GM18951 (cell line): ENCODE results near the gene BACE1-AS.
A peak's percentile ranks its signal among the peaks of the same experiment; 100 is the strongest.
"Not testable (repeated sequence)": the region's sequence is repeated elsewhere in the genome, so short reads cannot be mapped to it uniquely, and the experiment has no call there.

ENCODE experiments used
- POLR2A ChIP-seq: IDR thresholded peaks from 4 replicates; pipeline ENCODE4 v1.6.1; 2011; ENCODE audit warnings: mild to moderate bottlenecking; ENCODE audit not compliant: insufficient read length, insufficient read depth; ENCODE audit errors: extremely low read depth
- in situ Hi-C: fragments of 300-500 bp; cut with MboI; formaldehyde crosslinking; loops from one replicate; pipeline ENCODE4 v1.12.0; 2022; ENCODE audit warnings: low sequenced_read_pairs, mixed read lengths, inconsistent platforms; ENCODE audit not compliant: unreplicated experiment

BACE1-AS gene

DNA sequence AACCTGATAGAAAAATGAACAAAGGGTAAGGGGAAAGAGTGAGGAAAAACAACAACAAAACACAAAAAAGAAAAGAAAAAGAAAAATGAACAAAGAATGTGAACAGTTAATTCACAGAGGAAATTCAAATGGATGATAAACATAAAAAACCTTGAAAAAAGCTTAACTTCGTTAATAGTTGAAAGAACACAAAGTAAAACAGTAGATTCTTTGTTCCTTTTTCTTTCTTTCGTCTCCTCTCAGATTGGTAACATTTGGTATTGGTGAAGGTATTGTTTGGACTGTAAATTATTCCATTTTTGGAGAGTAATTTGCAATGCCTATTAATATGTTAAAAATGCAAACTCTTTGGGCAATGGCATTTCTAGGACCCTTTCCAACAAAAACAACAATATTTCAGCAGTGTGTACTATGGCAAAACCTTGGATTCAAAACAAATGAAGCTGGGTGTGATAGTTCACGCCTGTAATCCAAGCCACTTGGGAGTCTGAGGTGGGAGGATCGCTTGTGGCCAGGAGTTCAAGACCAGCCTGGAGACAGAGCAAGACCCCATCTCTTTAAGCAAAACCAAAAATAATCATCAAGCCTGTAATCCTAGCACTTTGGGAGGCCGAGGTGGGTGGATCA is 28.2 kb downstream of the BACE1-AS start:
- no peak for TF ChIP-seq POLR2A
- in situ Hi-C loops, result no loop called here

DNA sequence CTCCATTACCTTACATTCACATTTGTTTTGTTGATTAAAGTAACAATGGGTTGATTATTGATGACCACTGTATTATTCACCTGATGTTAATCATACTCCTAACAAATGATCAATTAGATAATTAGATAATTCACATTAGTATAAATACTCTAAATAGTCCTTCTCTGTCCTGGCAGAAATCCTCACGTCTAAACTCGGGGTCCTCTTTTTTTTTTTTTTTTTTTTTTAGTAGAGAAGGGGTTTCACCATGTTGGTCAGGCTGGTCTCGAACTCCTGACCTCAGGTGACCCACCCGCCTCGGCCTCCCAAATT is 36.1 kb downstream of the BACE1-AS start:
- in situ Hi-C loops, result not testable (repeated sequence)

DNA sequence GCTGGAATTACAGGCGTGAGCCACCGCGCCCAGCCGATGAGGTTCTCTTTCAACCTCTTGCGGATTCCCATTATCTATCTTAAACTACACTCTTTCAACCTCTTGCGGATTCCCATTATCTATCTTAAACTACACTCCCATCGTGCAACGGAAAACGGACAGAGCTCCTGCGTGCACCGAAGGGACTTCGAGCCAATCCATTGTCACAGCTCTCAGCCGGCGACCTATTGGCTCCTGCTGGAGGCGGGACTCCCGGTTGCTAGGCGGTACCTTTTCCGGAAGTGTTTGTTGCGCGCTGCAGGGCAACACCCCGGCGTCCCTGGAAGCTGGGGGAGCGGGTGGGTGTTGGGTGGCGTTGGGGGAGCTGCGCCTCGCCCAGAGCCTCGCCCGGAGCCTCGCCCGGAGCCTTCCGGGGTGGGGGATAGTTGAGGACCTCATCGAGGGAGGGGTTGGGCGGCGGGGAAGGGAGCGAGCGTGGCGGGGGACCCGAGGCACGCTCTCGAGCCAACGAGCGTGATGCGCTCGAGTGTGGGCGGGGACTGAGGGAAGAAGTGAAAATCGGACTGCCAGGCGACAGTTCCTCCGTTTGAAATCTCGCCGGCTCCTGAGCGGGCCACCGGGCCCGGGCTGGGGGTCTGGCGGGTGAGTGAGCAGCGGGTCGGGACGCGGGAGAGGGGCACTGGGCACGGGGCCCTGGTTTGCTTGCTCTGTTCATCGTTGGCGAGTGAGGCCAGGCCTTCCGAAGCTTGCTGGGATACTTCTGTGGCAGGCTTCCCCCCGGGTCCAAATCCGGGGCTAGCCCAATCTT is 36.6 kb downstream of the BACE1-AS start, which contains the start of gene CEP164:
TSS of gene CEP164 (plus strand) at position 288 of the 808 bp plus-strand sequence. CDS start 10,733 bp downstream, outside the sequence.
- peak; percentile 88 for TF ChIP-seq POLR2A
- in situ Hi-C loops, result no loop called here

DNA sequence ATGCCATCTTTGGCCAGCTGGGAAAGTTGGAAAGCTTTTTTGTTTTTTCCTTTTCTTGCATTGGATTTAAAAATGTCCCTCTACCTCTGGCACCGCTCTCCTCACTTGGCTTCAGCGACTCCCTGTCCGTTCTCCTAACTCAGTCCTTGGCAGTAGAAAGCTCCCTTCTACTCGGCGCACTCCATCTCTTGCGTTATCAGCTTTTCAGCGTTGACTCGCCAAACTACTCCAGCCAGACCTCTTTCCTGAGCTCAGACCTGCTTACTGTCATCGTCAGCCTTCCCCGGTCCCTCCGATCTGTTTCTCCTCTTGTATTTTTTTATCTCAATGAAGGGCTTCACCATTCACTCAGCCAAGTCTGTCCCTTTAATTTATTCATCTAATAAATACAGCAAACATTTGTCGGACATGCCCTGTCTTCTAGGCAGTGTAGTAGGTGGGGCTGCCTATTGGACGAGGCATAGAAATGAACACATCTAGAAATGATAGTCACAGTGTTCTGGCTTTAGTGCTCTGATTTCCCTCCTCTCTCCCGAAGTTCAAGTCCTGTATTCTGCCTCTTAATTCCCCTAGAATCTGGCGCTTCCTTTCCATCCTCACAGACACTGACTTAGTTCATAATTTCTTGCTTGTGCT is 37.3 kb downstream of the BACE1-AS start:
- TF ChIP-seq POLR2A, result no peak
- in situ Hi-C loops, result no loop called here

DNA sequence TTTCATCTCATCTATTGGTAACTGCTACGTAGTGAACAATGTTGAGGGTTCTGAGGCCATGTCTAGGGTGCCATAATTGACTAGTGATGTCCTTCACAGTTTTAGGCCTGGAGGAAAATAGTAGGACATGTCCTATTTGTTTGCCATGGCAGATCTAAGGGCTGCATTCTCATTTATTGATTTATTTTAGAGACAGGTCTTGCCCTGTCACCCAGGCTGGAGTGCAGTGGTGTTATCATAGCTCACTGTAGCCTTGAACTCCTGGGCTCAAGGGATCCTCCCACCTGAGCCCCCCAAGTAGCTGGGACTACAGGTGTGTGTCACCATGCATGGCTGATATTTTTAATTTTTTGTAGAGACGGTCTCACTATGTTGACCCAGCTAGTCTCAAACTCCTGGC is 41.7 kb downstream of the BACE1-AS start:
- no peak for TF ChIP-seq POLR2A
- in situ Hi-C loops, result no loop called here

DNA sequence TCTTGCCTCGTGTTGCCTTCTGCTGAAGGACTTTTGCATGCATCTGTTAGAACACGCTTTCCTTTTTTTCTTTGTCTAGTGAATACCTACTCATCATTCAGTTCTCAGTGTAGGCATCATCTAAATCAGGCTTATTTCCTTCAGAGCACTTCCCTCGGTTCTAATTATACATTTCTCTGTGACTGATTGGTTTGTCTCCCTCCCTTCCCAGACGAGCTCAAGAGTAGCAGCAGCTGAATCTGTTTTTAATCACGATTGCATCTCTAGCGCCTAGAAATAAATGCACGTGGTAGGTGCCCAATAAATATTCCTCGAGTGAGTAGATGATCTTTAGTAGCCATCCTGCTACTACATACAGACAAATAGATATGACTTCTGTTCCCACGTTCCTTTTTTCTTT is 42.8 kb downstream of the BACE1-AS start:
- TF ChIP-seq POLR2A, result no peak
- in situ Hi-C loops, result no loop called here

DNA sequence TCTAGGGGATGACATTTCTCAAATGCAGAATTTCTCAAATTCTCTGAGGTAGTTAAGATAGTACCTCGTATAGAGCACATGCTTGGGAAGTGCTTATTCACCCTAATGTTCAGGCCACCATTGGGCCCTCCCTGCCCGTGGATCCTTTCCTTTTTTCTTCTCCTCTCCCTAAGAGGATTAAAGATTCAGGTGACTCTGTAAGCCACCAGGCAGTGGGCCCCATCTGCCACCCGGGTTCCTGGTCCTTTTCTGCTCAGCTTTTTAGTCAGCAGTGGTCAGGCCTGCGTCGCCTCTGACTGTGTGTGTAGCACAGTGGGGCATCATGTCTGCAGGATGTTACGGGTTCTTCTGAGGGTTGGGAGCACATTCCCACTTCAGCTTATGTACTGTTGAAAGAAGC is 43.8 kb downstream of the BACE1-AS start:
- in situ Hi-C loops, result no loop called here
- no peak for TF ChIP-seq POLR2A

DNA sequence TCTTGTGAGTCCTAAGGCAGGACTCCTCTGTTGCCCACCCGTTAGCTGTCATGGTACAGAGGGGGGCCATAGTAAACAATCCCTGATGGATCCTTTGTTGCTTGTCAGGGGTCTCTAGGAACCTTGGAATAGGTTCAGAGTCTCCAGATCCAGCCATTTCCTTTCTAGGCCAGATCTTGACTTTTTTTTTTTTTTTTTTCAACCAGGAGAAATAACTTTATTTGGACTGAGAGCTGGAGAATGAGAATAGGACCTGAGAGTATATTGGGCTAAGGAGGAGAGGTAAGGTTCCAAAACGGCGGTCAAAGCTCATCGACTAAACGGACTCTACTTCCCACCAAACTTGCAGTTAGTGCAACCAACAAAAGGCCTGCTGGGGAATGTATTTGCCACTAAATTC is 44.3 kb downstream of the BACE1-AS start:
- in situ Hi-C loops, result no loop called here
- TF ChIP-seq POLR2A, result no peak

DNA sequence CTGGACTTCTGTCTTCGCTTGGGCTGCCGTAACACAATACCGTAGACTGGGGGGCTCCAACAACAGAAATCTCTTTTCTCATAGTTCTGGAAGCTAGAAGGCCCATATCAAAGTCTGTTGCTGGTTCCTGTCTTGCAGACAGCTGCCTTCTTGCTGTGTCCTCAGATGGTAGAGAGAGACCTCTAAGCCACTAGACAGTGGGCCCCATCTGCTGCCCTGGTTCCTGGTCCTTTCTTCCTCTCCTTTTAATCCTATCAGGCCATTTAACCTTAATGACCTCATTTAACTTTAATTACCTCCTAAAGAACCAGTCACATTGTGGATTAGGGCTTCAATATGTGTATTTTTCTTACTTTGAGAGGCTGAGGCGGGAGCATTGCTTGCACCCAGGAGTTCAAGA is 45.9 kb downstream of the BACE1-AS start:
- in situ Hi-C loops, result no loop called here
- no peak for TF ChIP-seq POLR2A
